ENCODE data around the gene RIN2. TPM values are rescaled to one million over a fixed set of nuclear protein-coding genes. Genes with fewer than 3 reads are reported as not detected.

RIN2 gene
- total RNA-seq, 2 experiments from 2014 or later: not detected

DNA sequence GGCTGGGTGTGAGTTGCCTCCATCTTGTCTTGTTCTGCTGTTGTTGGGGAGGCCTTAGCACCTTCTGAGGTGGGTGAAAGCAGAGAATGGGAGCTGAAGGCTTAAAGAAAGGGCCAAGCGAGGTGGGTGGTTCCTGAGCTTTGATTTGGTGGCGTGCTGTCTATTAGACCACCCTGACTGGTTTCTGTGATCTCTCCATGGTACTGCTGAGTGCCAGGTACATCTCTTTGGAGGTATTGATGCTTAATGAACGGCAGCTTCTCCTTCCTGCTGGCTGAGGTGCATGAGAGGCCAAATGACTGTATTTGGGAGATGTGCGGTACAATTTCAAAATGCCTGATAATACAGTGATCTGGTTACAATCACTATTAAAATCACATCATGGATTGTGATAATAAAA lies 15.4 kb downstream of the RIN2 start:
- Mint-ChIP-seq H3K4me3 (no peak overlapping the region), H3K4me1 (ENCODE audit: low read depth) (no peaks in the 10 kb centered on the region), H3K9me3 (no peaks in the 10 kb centered on the region), H3K36me3 (ENCODE audit: low read depth) (no peaks in the 10 kb centered on the region), H3K27me3 (ENCODE audit: low read depth) (peaks cover 3% of the 10 kb centered on the region), H3K27ac (no peak overlapping the region)
- intact Hi-C loops (cut with micrococcal nuclease): no loop called here
- DNase-seq: no peak
- CTCF ChIA-PET: interaction anchor here (1.1 kb wide), 1 partner anchor 12 kb away, joined by 5 read pairs; no protein-coding TSS in a partner anchor

DNA sequence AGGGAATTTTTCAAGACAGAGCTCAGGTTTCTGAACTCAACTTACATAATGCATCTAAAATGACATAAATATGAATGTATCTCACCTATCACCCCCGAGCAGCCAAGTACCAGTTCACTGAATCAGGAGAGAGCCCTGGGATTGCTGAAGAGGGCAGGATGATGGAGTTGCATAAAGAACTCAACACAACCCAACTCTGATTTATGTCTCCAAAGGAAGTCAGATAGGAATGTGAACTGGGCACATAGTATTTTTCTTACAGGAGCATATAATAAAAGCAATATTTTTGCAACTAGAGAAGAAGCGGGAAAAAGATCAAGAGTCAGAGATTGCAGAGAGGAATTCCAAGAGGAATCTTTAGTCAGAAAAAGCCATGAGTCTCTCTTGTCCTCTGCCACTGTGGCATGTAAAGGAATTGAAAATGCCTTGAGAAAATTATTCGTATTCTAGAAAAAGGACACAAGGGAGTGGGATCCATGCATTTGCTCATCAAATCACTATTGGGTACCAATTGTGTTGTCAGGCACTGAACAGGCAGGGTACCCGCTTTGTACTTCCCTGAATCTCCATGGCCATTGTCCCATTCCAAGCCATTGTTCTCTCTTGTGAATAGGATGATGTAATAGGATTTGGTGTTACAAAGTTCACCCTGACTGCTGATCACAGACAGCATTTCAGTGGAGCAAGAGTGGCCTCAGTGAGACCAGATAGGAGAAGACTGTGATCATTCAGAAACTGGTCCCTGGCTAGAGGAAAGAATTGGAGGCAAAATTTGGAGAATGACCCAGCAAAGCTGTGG lies 16.3 kb downstream of the RIN2 start:
- Mint-ChIP-seq H3K27me3 (ENCODE audit: low read depth) (peaks cover 2% of the 10 kb centered on the region), H3K36me3 (ENCODE audit: low read depth) (no peaks in the 10 kb centered on the region), H3K9me3 (no peaks in the 10 kb centered on the region), H3K4me3 (no peak overlapping the region), H3K4me1 (ENCODE audit: low read depth) (no peaks in the 10 kb centered on the region), H3K27ac (no peak overlapping the region)
- intact Hi-C loops (cut with micrococcal nuclease): no loop called here
- CTCF ChIA-PET: no interaction called here
- DNase-seq: no peak

DNA sequence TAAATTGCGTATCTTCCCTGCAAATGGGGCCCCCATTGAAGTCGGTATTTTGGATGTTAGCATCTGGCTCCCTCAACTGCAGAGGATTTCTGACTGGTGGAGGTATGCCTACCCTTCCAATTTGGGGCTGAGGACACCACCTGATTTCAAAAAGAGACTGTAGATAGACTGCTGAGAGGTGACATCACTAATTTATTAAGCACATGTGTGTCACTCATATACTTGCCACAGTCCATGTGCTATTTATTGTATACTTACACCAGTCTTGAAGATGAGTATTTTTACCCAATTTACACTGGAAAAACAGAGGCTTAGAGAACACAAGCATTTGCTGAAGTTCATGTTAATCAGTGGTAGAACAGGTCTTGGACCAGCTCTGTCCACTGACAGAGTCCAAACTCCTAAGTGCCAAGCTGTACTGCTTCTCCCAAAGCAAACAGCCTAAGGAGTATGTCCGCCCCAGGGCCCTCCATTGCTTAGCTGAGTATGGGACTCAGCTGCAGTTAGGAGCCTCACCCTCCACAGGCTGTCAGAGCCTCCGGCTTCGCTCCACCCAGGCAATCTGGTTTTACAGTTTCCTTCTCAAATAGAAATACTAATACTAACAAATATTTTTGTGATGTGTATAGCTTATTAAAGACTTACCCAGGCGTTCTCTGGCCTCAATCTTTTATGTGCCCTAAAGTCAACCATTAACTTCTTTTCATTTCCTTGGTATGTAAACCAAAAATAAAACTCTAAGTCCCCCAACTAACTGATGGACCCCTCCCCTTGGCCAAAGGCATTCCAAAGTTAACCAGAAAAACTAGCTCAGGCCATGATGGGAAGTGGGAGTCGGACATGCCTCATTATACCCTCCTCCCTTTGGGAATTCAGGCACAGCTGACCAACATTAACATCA lies 17.5 kb downstream of the RIN2 start:
- Mint-ChIP-seq H3K36me3 (ENCODE audit: low read depth) (no peaks in the 10 kb centered on the region), H3K4me1 (ENCODE audit: low read depth) (no peaks in the 10 kb centered on the region), H3K9me3 (no peaks in the 10 kb centered on the region), H3K27me3 (ENCODE audit: low read depth) (no peaks in the 10 kb centered on the region), H3K27ac (no peak overlapping the region), H3K4me3 (no peak overlapping the region)
- intact Hi-C loops (cut with micrococcal nuclease): no loop called here
- CTCF ChIA-PET: no interaction called here
- DNase-seq: no peak

DNA sequence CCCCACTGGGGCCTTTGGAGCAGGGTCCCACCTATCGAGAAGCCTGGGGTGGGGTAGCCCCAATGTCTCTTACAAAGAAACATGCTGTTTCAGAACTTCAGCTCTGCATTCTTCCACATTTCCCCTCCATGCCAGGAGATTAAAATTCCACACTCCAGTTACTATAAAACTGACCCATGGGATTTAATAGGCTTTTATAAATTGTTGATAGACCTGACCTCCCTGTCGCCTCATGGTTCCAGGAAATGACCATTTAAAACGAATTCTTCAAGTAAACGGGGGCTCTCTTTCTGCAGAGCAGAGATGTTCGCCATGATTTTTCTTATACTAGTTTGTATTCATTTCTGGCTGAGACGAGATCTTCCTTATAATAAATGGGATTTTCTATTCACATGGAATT lies 19.3 kb downstream of the RIN2 start:
- H3K4me1 Mint-ChIP-seq (ENCODE audit: low read depth): no peaks in the 10 kb centered on the region
- H3K36me3 Mint-ChIP-seq (ENCODE audit: low read depth): no peaks in the 10 kb centered on the region
- H3K9me3 Mint-ChIP-seq: no peaks in the 10 kb centered on the region
- no peak overlapping the region for H3K4me3 Mint-ChIP-seq
- DNase-seq: no peak
- intact Hi-C loops (cut with micrococcal nuclease): no loop called here
- H3K27ac Mint-ChIP-seq: no peak overlapping the region
- no peaks in the 10 kb centered on the region for H3K27me3 Mint-ChIP-seq (ENCODE audit: low read depth)
- CTCF ChIA-PET: no interaction called here

DNA sequence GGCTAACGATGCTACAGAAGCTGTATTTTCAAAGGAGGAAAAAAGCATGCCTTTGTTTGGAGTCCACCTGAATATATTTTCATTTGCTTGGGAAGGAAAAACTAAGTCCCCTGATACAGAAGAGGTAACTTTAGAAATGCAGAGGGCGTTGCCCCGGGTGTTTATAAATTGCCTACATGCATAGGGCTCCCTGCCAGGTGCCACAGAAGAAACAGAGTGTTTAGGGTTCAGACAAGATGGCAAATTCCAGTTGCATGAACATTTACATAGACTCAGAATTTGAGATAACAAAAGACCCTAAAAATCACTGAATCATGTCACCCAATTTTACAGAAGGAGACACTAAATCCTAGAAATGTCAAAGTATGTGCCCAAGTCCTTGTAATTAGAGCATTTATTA lies 19.9 kb downstream of the RIN2 start:
- Mint-ChIP-seq H3K36me3 (ENCODE audit: low read depth) (no peaks in the 10 kb centered on the region), H3K9me3 (no peaks in the 10 kb centered on the region), H3K27me3 (ENCODE audit: low read depth) (no peaks in the 10 kb centered on the region), H3K4me3 (no peak overlapping the region), H3K27ac (no peak overlapping the region), H3K4me1 (ENCODE audit: low read depth) (no peaks in the 10 kb centered on the region)
- DNase-seq: no peak
- CTCF ChIA-PET: no interaction called here
- intact Hi-C loops (cut with micrococcal nuclease): no loop called here

DNA sequence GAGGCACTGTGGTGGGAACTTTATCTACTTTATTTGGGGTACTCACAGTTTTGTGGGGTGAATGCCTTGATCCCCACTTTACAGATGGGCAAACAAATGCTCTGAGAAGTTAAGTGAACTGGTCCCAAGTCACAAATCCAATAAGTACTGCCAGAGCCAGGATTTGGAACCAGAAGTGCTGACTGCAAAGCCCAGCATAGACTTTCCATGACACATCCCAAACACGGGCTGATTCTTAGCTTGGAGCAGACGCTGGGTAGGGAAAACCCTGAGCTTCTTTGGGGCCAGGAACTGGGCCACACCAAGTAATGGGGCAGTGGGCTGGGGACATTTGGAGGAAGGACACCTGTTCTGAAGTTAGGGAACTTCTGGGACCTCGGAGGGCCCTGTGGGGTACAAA lies 20.3 kb downstream of the RIN2 start:
- H3K9me3 Mint-ChIP-seq: no peaks in the 10 kb centered on the region

DNA sequence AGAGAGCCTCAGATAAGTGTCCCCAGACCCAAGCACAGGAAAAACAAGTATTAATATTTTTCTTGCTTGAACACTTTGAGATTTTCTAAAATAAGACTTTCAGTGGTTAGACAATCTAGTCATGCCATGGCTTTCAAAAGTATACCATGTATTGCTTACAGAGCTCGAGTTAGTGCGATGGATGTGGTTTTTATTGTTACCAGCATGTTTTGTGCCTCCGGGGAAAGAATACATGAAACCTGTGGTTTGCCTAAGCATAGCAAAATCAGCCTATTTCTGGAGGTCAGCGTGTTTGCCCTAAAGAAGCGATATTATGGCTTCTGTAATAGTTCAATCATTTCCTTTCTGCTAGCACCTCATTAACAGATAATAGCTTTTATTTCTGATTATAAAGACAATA lies 21.6 kb downstream of the RIN2 start:
- H3K4me3 Mint-ChIP-seq: no peak overlapping the region
- no peak for DNase-seq
- H3K9me3 Mint-ChIP-seq: no peaks in the 10 kb centered on the region
- no peaks in the 10 kb centered on the region for H3K36me3 Mint-ChIP-seq (ENCODE audit: low read depth)
- intact Hi-C loops (cut with micrococcal nuclease): no loop called here
- H3K27ac Mint-ChIP-seq: no peak overlapping the region
- peaks cover under 1% of the 10 kb centered on the region for H3K27me3 Mint-ChIP-seq (ENCODE audit: low read depth)
- CTCF ChIA-PET: no interaction called here
- H3K4me1 Mint-ChIP-seq (ENCODE audit: low read depth): no peaks in the 10 kb centered on the region

More for the DNA sequence above, 20.3 kb downstream of the RIN2 start:
- DNase-seq: no peak
- Mint-ChIP-seq H3K4me1 (ENCODE audit: low read depth) (no peaks in the 10 kb centered on the region), H3K36me3 (ENCODE audit: low read depth) (no peaks in the 10 kb centered on the region), H3K4me3 (no peak overlapping the region), H3K27me3 (ENCODE audit: low read depth) (no peaks in the 10 kb centered on the region), H3K27ac (no peak overlapping the region)
- CTCF ChIA-PET: no interaction called here
- intact Hi-C loops (cut with micrococcal nuclease): no loop called here

DNA sequence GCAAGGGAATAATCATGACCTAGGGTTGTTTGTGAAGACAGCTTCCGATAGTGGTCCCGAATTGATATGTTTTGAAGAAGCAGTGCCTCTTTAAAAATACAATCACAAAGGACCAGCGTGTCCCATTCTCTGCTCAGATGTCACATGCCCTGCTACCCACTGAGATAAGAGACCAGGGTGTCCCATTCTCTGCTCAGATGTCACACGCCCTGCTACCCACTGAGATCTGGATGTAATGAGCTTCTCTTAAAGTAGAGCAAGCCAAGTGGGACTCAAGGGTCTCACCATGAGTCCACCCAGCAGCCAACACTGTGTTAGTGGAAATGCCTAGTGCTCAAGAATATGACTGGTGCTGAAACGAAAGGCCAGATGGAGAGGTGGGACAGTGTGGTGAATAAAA lies 22.2 kb downstream of the RIN2 start:
- H3K4me3 Mint-ChIP-seq: no peak overlapping the region
- intact Hi-C loops (cut with micrococcal nuclease): no loop called here
- H3K27me3 Mint-ChIP-seq (ENCODE audit: low read depth): peaks cover 5% of the 10 kb centered on the region
- CTCF ChIA-PET: no interaction called here
- H3K4me1 Mint-ChIP-seq (ENCODE audit: low read depth): no peaks in the 10 kb centered on the region
- DNase-seq: no peak
- no peaks in the 10 kb centered on the region for H3K36me3 Mint-ChIP-seq (ENCODE audit: low read depth)
- no peak overlapping the region for H3K27ac Mint-ChIP-seq
- no peaks in the 10 kb centered on the region for H3K9me3 Mint-ChIP-seq

DNA sequence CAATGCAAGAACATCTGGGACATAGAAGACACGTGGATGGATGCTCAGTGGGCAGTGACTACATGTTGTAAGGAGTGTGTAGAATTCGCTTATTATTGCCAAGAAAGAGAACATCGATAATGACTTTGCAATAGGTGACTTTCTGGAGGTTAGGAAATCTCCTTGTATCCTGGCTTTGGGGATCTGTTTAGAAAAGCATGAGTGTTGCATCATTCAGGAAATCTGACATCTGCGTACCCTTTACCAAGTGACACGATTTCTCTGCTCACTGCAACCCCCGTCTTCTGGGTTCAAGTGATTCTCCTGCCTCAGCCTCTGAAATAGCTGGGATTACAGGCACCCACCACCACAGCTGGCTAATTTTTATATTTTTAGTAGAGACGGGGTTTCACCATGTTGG lies 23.2 kb downstream of the RIN2 start:
- CTCF ChIA-PET: no interaction called here
- peaks cover 6% of the 10 kb centered on the region for H3K27me3 Mint-ChIP-seq (ENCODE audit: low read depth)
- intact Hi-C loops (cut with micrococcal nuclease): no loop called here
- no peaks in the 10 kb centered on the region for H3K36me3 Mint-ChIP-seq (ENCODE audit: low read depth)
- no peak overlapping the region for H3K4me3 Mint-ChIP-seq
- DNase-seq: no peak
- H3K4me1 Mint-ChIP-seq (ENCODE audit: low read depth): no peaks in the 10 kb centered on the region
- H3K27ac Mint-ChIP-seq: no peak overlapping the region
- H3K9me3 Mint-ChIP-seq: no peaks in the 10 kb centered on the region

DNA sequence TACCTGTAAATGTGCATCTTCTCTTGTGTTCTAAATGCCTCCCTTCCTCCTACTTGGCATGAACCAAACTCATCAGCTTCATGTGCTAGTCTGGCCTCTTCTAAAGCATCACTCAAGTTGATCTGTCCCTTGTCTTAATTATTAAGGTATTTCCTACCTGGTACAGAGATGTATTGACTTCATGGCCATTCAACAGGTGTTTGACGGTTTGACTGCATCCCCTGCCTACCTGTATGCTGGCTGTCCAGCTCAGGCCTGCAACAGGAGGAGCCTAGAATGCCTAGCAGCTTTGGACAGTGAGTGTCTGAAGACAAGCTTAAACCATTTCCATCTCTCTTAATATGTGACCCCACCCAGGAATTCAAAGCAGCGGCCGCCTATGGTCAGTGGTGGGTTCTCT lies 24.6 kb downstream of the RIN2 start:
- no peak overlapping the region for H3K27ac Mint-ChIP-seq
- no peaks in the 10 kb centered on the region for H3K9me3 Mint-ChIP-seq
- H3K27me3 Mint-ChIP-seq (ENCODE audit: low read depth): peaks cover 10% of the 10 kb centered on the region
- no peaks in the 10 kb centered on the region for H3K4me1 Mint-ChIP-seq (ENCODE audit: low read depth)
- no peak for DNase-seq
- no peaks in the 10 kb centered on the region for H3K36me3 Mint-ChIP-seq (ENCODE audit: low read depth)
- CTCF ChIA-PET: interaction anchor here (1.0 kb wide), 1 partner anchor 44 kb away, joined by 3 read pairs; no protein-coding TSS in a partner anchor
- no peak overlapping the region for H3K4me3 Mint-ChIP-seq
- intact Hi-C loops (cut with micrococcal nuclease): no loop called here

DNA sequence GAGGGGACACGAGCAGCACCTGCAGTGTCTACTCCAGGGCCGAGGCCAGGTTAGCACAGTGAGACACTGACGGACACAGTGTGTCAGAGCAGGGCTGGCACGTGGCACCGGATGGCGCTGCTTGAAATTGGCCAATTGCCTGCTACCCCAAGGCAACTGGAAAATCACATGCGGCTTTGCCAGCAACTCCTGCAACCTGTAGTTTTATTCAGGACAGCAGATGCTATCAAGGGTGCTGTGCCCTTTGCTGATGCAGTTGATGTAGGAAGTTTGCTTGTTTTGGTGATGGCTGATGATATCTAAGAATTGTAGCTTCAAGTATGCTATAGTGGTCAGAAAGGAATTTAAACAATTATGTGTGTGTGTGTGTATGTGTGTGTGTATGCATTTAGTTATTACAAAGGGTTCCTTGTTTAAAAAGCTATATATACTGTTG lies 25.9 kb downstream of the RIN2 start:
- Mint-ChIP-seq H3K27ac (no peak overlapping the region), H3K36me3 (ENCODE audit: low read depth) (no peaks in the 10 kb centered on the region), H3K9me3 (peaks cover 2% of the 10 kb centered on the region), H3K4me3 (no peak overlapping the region), H3K27me3 (ENCODE audit: low read depth) (peaks cover 10% of the 10 kb centered on the region), H3K4me1 (ENCODE audit: low read depth) (no peaks in the 10 kb centered on the region)
- DNase-seq: no peak
- intact Hi-C loops (cut with micrococcal nuclease): no loop called here
- CTCF ChIA-PET: no interaction called here

DNA sequence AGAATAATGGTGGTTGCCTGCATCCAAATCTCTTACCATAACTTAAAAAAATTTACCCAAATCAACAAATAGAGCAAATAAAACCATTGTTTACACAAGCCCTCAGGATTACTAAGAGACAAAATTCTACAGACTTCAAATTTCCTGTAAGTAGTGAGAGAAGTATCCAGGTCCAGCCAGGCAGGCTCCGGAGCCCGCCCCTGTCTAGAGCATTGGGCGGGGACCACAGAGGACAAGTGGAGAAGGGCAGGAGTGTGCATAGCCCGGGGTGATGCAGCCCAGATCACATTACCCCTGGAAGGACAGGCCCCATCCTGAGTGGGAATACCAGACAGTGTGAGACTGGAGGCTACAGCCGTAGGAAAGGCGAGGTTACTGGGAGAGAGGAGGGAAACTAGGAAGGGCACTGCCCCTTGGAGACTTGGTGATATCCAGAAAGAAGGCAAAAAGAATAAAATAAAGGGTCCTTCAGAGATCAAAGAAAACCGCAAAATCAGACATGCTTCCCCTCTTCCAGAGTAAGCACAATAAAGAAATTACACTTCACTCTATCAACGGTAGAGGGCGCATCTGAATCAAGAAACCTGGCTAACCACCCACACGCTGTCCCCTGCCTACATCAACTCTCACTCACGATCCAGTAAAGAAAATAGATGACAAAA lies 26.6 kb downstream of the RIN2 start:
- Mint-ChIP-seq H3K4me3 (no peak overlapping the region), H3K27me3 (ENCODE audit: low read depth) (peaks cover 10% of the 10 kb centered on the region), H3K4me1 (ENCODE audit: low read depth) (no peaks in the 10 kb centered on the region), H3K9me3 (peaks cover 2% of the 10 kb centered on the region), H3K36me3 (ENCODE audit: low read depth) (no peaks in the 10 kb centered on the region), H3K27ac (no peak overlapping the region)
- CTCF ChIA-PET: interaction anchor here (1.8 to 2.3 kb wide), 2 partner anchors 12 to 209 kb away, joined by 5 to 14 read pairs; no protein-coding TSS in a partner anchor
- intact Hi-C loops (cut with micrococcal nuclease): loop anchor here (1.0 to 5.0 kb wide), 3 partner anchors 43 to 211 kb away; no protein-coding TSS in a partner anchor
- peak; percentile 42 for DNase-seq

All from activated naive CD4-positive, alpha-beta T cell treated with anti-CD3 and anti-CD28 coated beads for 36 hours (primary cell).